IMR-90 (cell line): ENCODE data around the gene L3MBTL4. TPM values are rescaled to one million over a fixed set of nuclear protein-coding genes. Genes with fewer than 3 reads are reported as not detected.

ENCODE experiments used
- ATAC-seq: fragments of 200-7000 bp; cut with Tn5 transposase; 2 replicates; pipeline ENCODE4 v1.9.1; 2020; ENCODE audit warnings: low read depth, mild to moderate bottlenecking, moderate library complexity
- BruUV-seq: library from RNA; stranded (reverse); fragments of 400-500 nt; replicated peaks from 2 replicates; lab custom pipeline; 2021; lab: Mats Ljungman, UMichigan
- CTCF ChIA-PET: fragments of 300-600 bp; formaldehyde crosslinking; extraction: SDS; loops from one replicate; lab custom pipeline; 2021; ENCODE audit warnings: antibody characterized with exemption; lab: Yijun Ruan, JAX
- POLR2A ChIA-PET: fragments of 300-600 bp; sonication (Branson Sonifier 250); formaldehyde crosslinking; loops from one replicate; lab custom pipeline; 2022; ENCODE audit warnings: antibody characterized with exemption; ENCODE audit not compliant: unreplicated experiment; lab: Charles Lee
- DNase-seq: peaks from one replicate; pipeline ENCODE4 v3.0.0; 2013
- H2AFZ ChIP-seq: replicated peaks from 2 replicates; pipeline ENCODE3; 2013; ENCODE audit warnings: low read length, mild to moderate bottlenecking; ENCODE audit not compliant: poor library complexity
- H2AK5ac ChIP-seq: 2 replicates; pipeline ENCODE4 v1.6.1; 2013; ENCODE audit warnings: low read depth, low read length, inconsistent platforms
- H2AK9ac ChIP-seq: replicated peaks from 2 replicates; pipeline ENCODE3; 2013; ENCODE audit warnings: mild to moderate bottlenecking, low read depth, low read length, moderate library complexity; ENCODE audit not compliant: poor library complexity
- H2BK120ac ChIP-seq: 2 replicates; pipeline ENCODE4 v1.6.1; 2013; ENCODE audit warnings: low read depth, low read length, inconsistent platforms
- H2BK15ac ChIP-seq: 3 replicates; pipeline ENCODE4 v1.6.1; 2013; ENCODE audit warnings: low read depth, low read length, inconsistent platforms
- H2BK20ac ChIP-seq: 2 replicates; pipeline ENCODE4 v1.6.1; 2013; ENCODE audit warnings: low read depth, mild to moderate bottlenecking, inconsistent platforms, low read length, moderate library complexity
- H2BK5ac ChIP-seq: 2 replicates; pipeline ENCODE4 v1.6.1; 2013; ENCODE audit warnings: mild to moderate bottlenecking, low read depth, low read length, inconsistent platforms; ENCODE audit not compliant: poor library complexity, severe bottlenecking
- H3K14ac ChIP-seq: replicated peaks from 2 replicates; pipeline ENCODE4 v1.6.1; 2013; ENCODE audit warnings: low read depth, low read length, inconsistent platforms
- H3K18ac ChIP-seq: 2 replicates; pipeline ENCODE4 v1.6.1; 2013; ENCODE audit warnings: low read depth, low read length, control low read depth
- H3K23ac ChIP-seq: 2 replicates; pipeline ENCODE4 v1.6.1; 2013; ENCODE audit warnings: low read depth, low read length, inconsistent platforms
- H3K27ac ChIP-seq: 2 replicates; pipeline ENCODE4 v1.5.1; 2013; ENCODE audit warnings: mild to moderate bottlenecking, control low read depth, low read length; ENCODE audit not compliant: insufficient read depth
- H3K27me3 ChIP-seq: 2 replicates; pipeline ENCODE4 v1.6.1; 2013; ENCODE audit warnings: low read length; ENCODE audit not compliant: control insufficient read depth, insufficient read depth
- H3K36me3 ChIP-seq: 2 replicates; pipeline ENCODE4 v1.6.1; 2013; ENCODE audit warnings: low read length, mixed read lengths; ENCODE audit not compliant: control insufficient read depth, insufficient read depth
- H3K4ac ChIP-seq: 2 replicates; pipeline ENCODE4 v1.6.1; 2013; ENCODE audit warnings: low read depth, low read length, inconsistent platforms
- H3K4me1 ChIP-seq: 2 replicates; pipeline ENCODE4 v1.6.1; 2013; ENCODE audit warnings: low read length, mixed read lengths; ENCODE audit not compliant: control insufficient read depth, insufficient read depth
- H3K4me2 ChIP-seq: 2 replicates; pipeline ENCODE4 v1.6.1; 2013; ENCODE audit warnings: low read depth, mild to moderate bottlenecking, control low read depth, low read length, moderate library complexity
- H3K4me3 ChIP-seq: 2 replicates; pipeline ENCODE4 v1.5.1; 2013; ENCODE audit warnings: low read depth, mild to moderate bottlenecking, control low read depth, low read length, moderate library complexity; ENCODE audit not compliant: insufficient read depth
- H3K56ac ChIP-seq: 2 replicates; pipeline ENCODE4 v1.6.1; 2013; ENCODE audit warnings: low read length, inconsistent platforms; ENCODE audit not compliant: insufficient read depth; ENCODE audit errors: extremely low read depth
- H3K79me1 ChIP-seq, 2 experiments: 2 replicates each; pipeline ENCODE4 v1.6.1; 2013; ENCODE audit warnings: low read length in 2 of 2, inconsistent platforms in 1 of 2, low read depth in 1 of 2
- H3K9ac ChIP-seq: 2 replicates; pipeline ENCODE4 v1.6.1; 2013; ENCODE audit warnings: low read depth, low read length, control low read depth
- H3K9me1 ChIP-seq: 2 replicates; pipeline ENCODE4 v1.6.1; 2013; ENCODE audit warnings: low read length, inconsistent platforms; ENCODE audit not compliant: insufficient read depth
- H3K9me3 ChIP-seq: 2 replicates; pipeline ENCODE4 v1.6.1; 2013; ENCODE audit warnings: low read length; ENCODE audit not compliant: control insufficient read depth, insufficient read depth
- H4K20me1 ChIP-seq: 2 replicates; pipeline ENCODE4 v1.6.1; 2013; ENCODE audit warnings: low read length, inconsistent platforms; ENCODE audit not compliant: insufficient read depth
- H4K5ac ChIP-seq: 2 replicates; pipeline ENCODE4 v1.6.1; 2013; ENCODE audit warnings: mild to moderate bottlenecking, low read depth, low read length, control low read depth
- H4K8ac ChIP-seq, 2 experiments: 2 replicates each; pipeline ENCODE4 v1.6.1; 2013; ENCODE audit warnings: low read depth in 2 of 2, low read length in 2 of 2, control low read depth in 1 of 2, inconsistent platforms in 1 of 2
- H4K91ac ChIP-seq: 2 replicates; pipeline ENCODE4 v1.6.1; 2013; ENCODE audit warnings: low read depth, low read length, inconsistent platforms; ENCODE audit not compliant: insufficient read depth
- BHLHE40 ChIP-seq: fragments of 150-350 bp; IDR thresholded peaks from 2 replicates; pipeline ENCODE4 v1.6.1; 2016; ENCODE audit warnings: mild to moderate bottlenecking, low read depth, low read length
- CEBPB ChIP-seq: IDR thresholded peaks from 2 replicates; pipeline ENCODE4 v1.6.1; 2012; ENCODE audit warnings: low read depth, low read length, improper control_type of control experiment
- CTCF ChIP-seq: conservative IDR thresholded peaks from 2 replicates; pipeline ENCODE4 v1.5.1; 2012; ENCODE audit warnings: mild to moderate bottlenecking, low read depth, low read length, improper control_type of control experiment
- ELK1 ChIP-seq: fragments of 150-350 bp; IDR thresholded peaks from 2 replicates; pipeline ENCODE4 v1.6.1; 2016; ENCODE audit warnings: low read depth, mild to moderate bottlenecking, low read length, moderate library complexity, borderline replicate concordance
- FOS ChIP-seq: fragments of 150-350 bp; IDR thresholded peaks from 2 replicates; pipeline ENCODE4 v1.6.1; 2016; ENCODE audit warnings: low read depth, low read length
- MAFK ChIP-seq: IDR thresholded peaks from 2 replicates; pipeline ENCODE4 v1.6.1; 2012; ENCODE audit warnings: low read depth, low read length, improper control_type of control experiment
- MAZ ChIP-seq: IDR thresholded peaks from 2 replicates; pipeline ENCODE4 v1.6.1; 2012; ENCODE audit warnings: low read depth, mild to moderate bottlenecking, low read length, improper control_type of control experiment, moderate library complexity, borderline replicate concordance
- RCOR1 ChIP-seq: IDR thresholded peaks from 2 replicates; pipeline ENCODE4 v1.6.1; 2012; ENCODE audit warnings: mild to moderate bottlenecking, low read length, improper control_type of control experiment; ENCODE audit not compliant: insufficient replicate concordance
- WGBS, 2 experiments: methylation state at CpG; one replicate each; pipeline versions ENCODE4 v1.1.5 to v1.1.7; 2013; ENCODE audit warnings: missing lambda C conversion rate in 2 of 2; ENCODE audit not compliant: insufficient read length in 1 of 2; ENCODE audit errors: extremely low coverage in 2 of 2; 5-methylcytosine and 5-hydroxymethylcytosine counted together
- dilution Hi-C: fragments of 300-500 bp; cut with HindIII; formaldehyde crosslinking; loops from one replicate; pipeline ENCODE4 v1.14.3; 2018; ENCODE audit warnings: low sequenced_read_pairs; ENCODE audit not compliant: unreplicated experiment
- in situ Hi-C: fragments of 300-500 bp; cut with MboI; formaldehyde crosslinking; loops from 3 replicates; pipeline ENCODE4 v1.14.3; 2019; ENCODE audit warnings: low sequenced_read_pairs, inconsistent platforms, mixed read lengths
- intact Hi-C: fragments of 100-400 bp; cut with micrococcal nuclease; formaldehyde crosslinking; loops from 2 replicates; pipeline ENCODE4 v1.10.0; 2022
- polyA plus RNA-seq, 3 experiments: library from polyadenylated mRNA; depleted of rRNA; stranded (reverse); fragments of >200 nt; gene quantifications; 2 replicates each; pipeline ENCODE4 v1.2.3, GENCODE V29; 2012; ENCODE audit warnings: low replicate concordance in 1 of 3
- total RNA-seq: library from RNA; depleted of rRNA; stranded (reverse); fragments of >200 nt; gene quantifications from 2 replicates; pipeline ENCODE4 v1.2.3, GENCODE V29; 2012

L3MBTL4 gene
- total and polyA plus RNA-seq, 2 of the 4 experiments (the other 2 are of a cell fraction): under 0.01 to 0.02 TPM

GRCh38 chr18:5995626-5996025, 419.1 kb downstream of the L3MBTL4 start:
- no peak overlapping the region for H2BK15ac ChIP-seq
- H3K18ac ChIP-seq: no peak overlapping the region
- H3K9me3 ChIP-seq: peaks cover 3% of the 10 kb centered on the region; the same call in 1 of the 2 replicates
- no peak overlapping the region for H4K8ac ChIP-seq
- H3K56ac ChIP-seq: no peak overlapping the region
- no peaks in the 10 kb centered on the region for H3K79me1 ChIP-seq
- no peak overlapping the region; the same call in 1 of the 2 replicates for H2BK20ac ChIP-seq
- H3K9me1 ChIP-seq: no peaks in the 10 kb centered on the region
- no peak overlapping the region for H3K23ac ChIP-seq
- no peak overlapping the region for H2AK9ac ChIP-seq
- no peak overlapping the region for H3K4me3 ChIP-seq
- H3K4me2 ChIP-seq: no peak overlapping the region
- H2BK5ac ChIP-seq: no peak overlapping the region
- H4K5ac ChIP-seq: no peak overlapping the region
- DNase-seq (no peak), ATAC-seq (no peak)
- CTCF ChIA-PET: no interaction called here
- BruUV-seq: no TSS peak
- no peak overlapping the region for H3K14ac ChIP-seq
- no peak overlapping the region for H3K9ac ChIP-seq
- H2BK120ac ChIP-seq: no peak overlapping the region
- WGBS, 2 experiments: no CpG with 5 or more reads among the region's 4 CpGs
- H2AK5ac ChIP-seq: no peak overlapping the region
- no peak overlapping the region for H3K4ac ChIP-seq
- dilution Hi-C loops: no loop called here
- POLR2A ChIA-PET: no interaction called here
- no peak overlapping the region for H4K91ac ChIP-seq
- no peaks in the 10 kb centered on the region for H3K36me3 ChIP-seq
- intact Hi-C loops: no loop called here
- 0 out of 2 replicates have a peak, but pooled peaks cover 1% of the 10 kb centered on the region for H3K4me1 ChIP-seq
- H3K27ac ChIP-seq: no peak overlapping the region
- TF ChIP-seq FOS (no peak), MAFK (no peak), RCOR1 (no peak), CEBPB (no peak), CTCF (no peak), MAZ (no peak), BHLHE40 (no peak), ELK1 (no peak)
- H3K27me3 ChIP-seq: no peaks in the 10 kb centered on the region; the same call in 1 of the 2 replicates
- no peak overlapping the region for H2AFZ ChIP-seq
- no peaks in the 10 kb centered on the region for H4K20me1 ChIP-seq
- in situ Hi-C loops: no loop called here
